Uterus (tissue), 4 donors: ENCODE results near the gene JAZF1. TPM values are rescaled to one million over a fixed set of nuclear protein-coding genes. Genes with fewer than 3 reads are reported as not detected.

ENCODE experiments used
- DNase-seq, 2 donors: peaks; one replicate each; pipeline ENCODE4 v3.0.0-alpha.2; 2019 to 2020
- H3K27ac ChIP-seq, 2 donors: fragments of 200-600 bp; sonication (generic); 1 replicate in 1 of 2; 2 replicates in 1 of 2; pipeline ENCODE4 v1.5.1; 2016 to 2018
- H3K27me3 ChIP-seq, 2 donors: fragments of 200-600 bp; sonication (generic); one replicate each; pipeline ENCODE4 v1.5.1; 2018 to 2019; ENCODE audit warnings: control low read depth in 1 of 2
- H3K36me3 ChIP-seq, 2 donors: fragments of 200-600 bp; sonication (generic); one replicate each; pipeline ENCODE4 v1.5.1; 2019; ENCODE audit warnings: control low read depth in 1 of 2
- H3K4me1 ChIP-seq, 2 donors: fragments of 200-600 bp; sonication (generic); one replicate each; pipeline ENCODE4 v1.5.1; 2018 to 2019; ENCODE audit warnings: control low read depth in 1 of 2
- H3K4me3 ChIP-seq, 2 donors: fragments of 200-600 bp; sonication (generic); 1 replicate in 1 of 2; 2 replicates in 1 of 2; pipeline ENCODE4 v1.5.1; 2018 to 2019; ENCODE audit warnings: mild to moderate bottlenecking in 1 of 2
- H3K9me3 ChIP-seq, 2 donors: fragments of 200-600 bp; sonication (generic); one replicate each; pipeline ENCODE4 v1.5.1; 2019; ENCODE audit warnings: control low read depth in 1 of 2
- POLR2A ChIP-seq, 2 donors: fragments of 450-650 bp; IDR thresholded peaks; one replicate each; pipeline ENCODE4 v1.6.1; 2016; ENCODE audit warnings: antibody characterized with exemption in 2 of 2, mild to moderate bottlenecking in 1 of 2, moderate library complexity in 1 of 2
- intact Hi-C: fragments of 100-400 bp; cut with DNase I; formaldehyde crosslinking; loops from one replicate; pipeline ENCODE4 v1.15.1; 2023; ENCODE audit warnings: low total_unique reads
- total RNA-seq, 4 donors: library from RNA; depleted of rRNA in 3 of 4; stranded (reverse); fragments of >200 nt in 3 of 4; gene quantifications; one replicate each; pipeline versions ENCODE4 v1.1.0 to v1.2.4, GENCODE V29; 2014 to 2023
- TF ChIP-seq, protein P1 (sequence below), 4 experiments: fragments of 200-600 bp in 2 of 4; fragments of 450-650 bp in 2 of 4; sonication (generic) in 2 of 4; IDR thresholded peaks; one replicate each; pipeline ENCODE4 v1.5.1; 2016 to 2019; ENCODE audit warnings: antibody characterized with exemption in 4 of 4, mild to moderate bottlenecking in 2 of 4, moderate library complexity in 1 of 4
- donor health status: DM: yes; HTN: yes; CAD: no.

The JAZF1 gene
- total RNA-seq, 4 donors from 2014 or later: 27.6 to 58.5 (median 34.4) TPM

DNA sequence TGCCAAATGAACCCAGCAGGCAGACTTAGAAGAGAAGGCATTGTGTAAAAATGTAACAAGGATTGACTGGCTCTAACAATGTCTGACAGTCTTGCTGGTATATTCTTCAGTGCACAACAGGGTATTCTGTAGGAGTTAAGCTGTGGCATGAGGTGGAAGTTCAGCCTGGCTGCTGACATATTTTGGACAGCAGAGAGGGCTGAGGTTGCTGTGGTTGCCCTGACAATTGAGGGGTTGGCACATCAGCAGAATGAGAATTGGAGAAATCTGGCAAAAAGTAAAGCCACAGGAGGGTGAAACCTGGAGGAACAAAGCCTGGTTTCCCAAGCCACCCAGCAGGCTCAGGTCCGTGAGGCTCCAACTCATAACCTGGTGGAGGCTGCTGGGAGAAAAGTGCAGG lies 220.2 kb downstream of the JAZF1 start:
- TF ChIP-seq, protein P1, sequence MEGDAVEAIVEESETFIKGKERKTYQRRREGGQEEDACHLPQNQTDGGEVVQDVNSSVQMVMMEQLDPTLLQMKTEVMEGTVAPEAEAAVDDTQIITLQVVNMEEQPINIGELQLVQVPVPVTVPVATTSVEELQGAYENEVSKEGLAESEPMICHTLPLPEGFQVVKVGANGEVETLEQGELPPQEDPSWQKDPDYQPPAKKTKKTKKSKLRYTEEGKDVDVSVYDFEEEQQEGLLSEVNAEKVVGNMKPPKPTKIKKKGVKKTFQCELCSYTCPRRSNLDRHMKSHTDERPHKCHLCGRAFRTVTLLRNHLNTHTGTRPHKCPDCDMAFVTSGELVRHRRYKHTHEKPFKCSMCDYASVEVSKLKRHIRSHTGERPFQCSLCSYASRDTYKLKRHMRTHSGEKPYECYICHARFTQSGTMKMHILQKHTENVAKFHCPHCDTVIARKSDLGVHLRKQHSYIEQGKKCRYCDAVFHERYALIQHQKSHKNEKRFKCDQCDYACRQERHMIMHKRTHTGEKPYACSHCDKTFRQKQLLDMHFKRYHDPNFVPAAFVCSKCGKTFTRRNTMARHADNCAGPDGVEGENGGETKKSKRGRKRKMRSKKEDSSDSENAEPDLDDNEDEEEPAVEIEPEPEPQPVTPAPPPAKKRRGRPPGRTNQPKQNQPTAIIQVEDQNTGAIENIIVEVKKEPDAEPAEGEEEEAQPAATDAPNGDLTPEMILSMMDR (IDR thresholded peaks at IDR 0.05): no peak
- TF ChIP-seq POLR2A (IDR thresholded peaks at IDR 0.05): no peak
- no peak for DNase-seq
- no peaks in the 10 kb centered on the region for H3K9me3 ChIP-seq
- no peaks in the 10 kb centered on the region for H3K27me3 ChIP-seq
- no peaks in the 10 kb centered on the region for H3K36me3 ChIP-seq
- H3K4me3 ChIP-seq: no peak overlapping the region
- intact Hi-C loops: no loop called here
- no peak overlapping the region for H3K27ac ChIP-seq
- no peaks in the 10 kb centered on the region for H3K4me1 ChIP-seq

GRCh38 chr7:27958933-27959548 lies 221.6 kb downstream of the JAZF1 start:
- Histone ChIP-seq H3K9me3 (no peaks in the 10 kb centered on the region), H3K4me3 (no peak overlapping the region), H3K27ac (no peak overlapping the region), H3K27me3 (no peaks in the 10 kb centered on the region), H3K36me3 (no peaks in the 10 kb centered on the region), H3K4me1 (no peaks in the 10 kb centered on the region)
- TF ChIP-seq, protein P1 (IDR thresholded peaks at IDR 0.05): no peak
- TF ChIP-seq POLR2A (IDR thresholded peaks at IDR 0.05): no peak
- intact Hi-C loops: no loop called here
- DNase-seq: no peak

GRCh38 chr7:27955596-27955995 lies 225.0 kb downstream of the JAZF1 start:
- no peak overlapping the region for H3K4me3 ChIP-seq
- intact Hi-C loops: no loop called here
- peaks cover 0 to 4% of the 10 kb centered on the region in 2 donors for H3K4me1 ChIP-seq
- no peaks in the 10 kb centered on the region for H3K36me3 ChIP-seq
- no peak for DNase-seq
- H3K9me3 ChIP-seq: no peaks in the 10 kb centered on the region
- no peaks in the 10 kb centered on the region for H3K27me3 ChIP-seq
- no peak overlapping the region for H3K27ac ChIP-seq
- TF ChIP-seq POLR2A (IDR thresholded peaks at IDR 0.05): no peak
- TF ChIP-seq, protein P1 (IDR thresholded peaks at IDR 0.05): no peak

DNA sequence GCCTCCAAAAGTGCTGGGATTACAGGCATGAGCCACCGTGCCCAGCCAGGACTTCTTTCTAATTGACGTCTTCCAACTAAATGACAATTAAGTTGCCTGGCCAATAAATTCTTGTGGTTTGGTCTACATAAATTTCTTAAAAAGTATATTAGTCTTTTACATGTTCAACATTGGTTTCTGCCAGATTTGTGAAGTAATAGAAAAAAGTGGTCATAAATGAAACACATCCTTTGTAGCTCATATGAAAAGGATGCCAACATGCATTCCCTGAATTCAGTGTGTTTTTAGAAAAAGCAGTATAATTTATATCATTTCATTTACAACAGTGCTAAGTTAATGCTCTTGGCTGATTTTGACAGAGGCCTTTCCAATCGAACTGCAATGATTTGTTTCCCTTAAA lies 225.6 kb downstream of the JAZF1 start:
- H3K9me3 ChIP-seq: no peaks in the 10 kb centered on the region
- TF ChIP-seq, protein P1 (IDR thresholded peaks at IDR 0.05): no peak
- no peak for TF ChIP-seq POLR2A (IDR thresholded peaks at IDR 0.05)
- no peak for DNase-seq
- H3K4me3 ChIP-seq: no peak overlapping the region
- no peaks in the 10 kb centered on the region for H3K36me3 ChIP-seq
- H3K27ac ChIP-seq: peak overlapping the region in 1 of 2 donors; percentile 9
- peaks cover 0 to 4% of the 10 kb centered on the region in 2 donors for H3K4me1 ChIP-seq
- H3K27me3 ChIP-seq: no peaks in the 10 kb centered on the region
- intact Hi-C loops: no loop called here

DNA sequence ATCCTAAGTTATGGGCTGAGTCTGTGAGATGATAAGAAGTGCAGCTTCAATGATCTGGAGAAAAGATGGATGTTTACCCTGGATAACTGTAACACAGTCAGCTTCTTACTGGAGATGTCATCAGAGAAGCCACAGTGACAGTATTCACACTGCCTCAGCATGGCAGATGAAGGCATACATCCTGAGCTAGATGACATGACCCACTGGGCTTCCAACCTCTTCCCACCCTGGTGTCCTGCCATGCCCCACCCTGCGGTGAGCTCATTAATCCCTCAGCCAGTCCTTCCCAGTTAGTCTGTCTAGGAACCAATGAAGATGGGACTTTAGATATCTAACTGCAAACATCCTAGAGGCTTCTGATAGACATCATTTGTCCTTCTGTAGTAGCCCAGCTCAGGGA lies 226.8 kb downstream of the JAZF1 start:
- TF ChIP-seq, protein P1 (IDR thresholded peaks at IDR 0.05): no peak
- TF ChIP-seq POLR2A (IDR thresholded peaks at IDR 0.05): no peak
- Histone ChIP-seq H3K36me3 (no peaks in the 10 kb centered on the region), H3K9me3 (no peaks in the 10 kb centered on the region), H3K4me3 (no peak overlapping the region), H3K4me1 (peaks cover 0 to 4% of the 10 kb centered on the region in 2 donors), H3K27me3 (no peaks in the 10 kb centered on the region), H3K27ac (no peak overlapping the region)
- DNase-seq: no peak
- intact Hi-C loops: no loop called here
